Prostate gland (tissue), 2 donors: ENCODE results near the gene RPS6KC1. TPM values are rescaled to one million over a fixed set of nuclear protein-coding genes. Genes with fewer than 3 reads are reported as not detected.

Experiments
- DNase-seq: peaks from one replicate; pipeline ENCODE4 v3.0.0-alpha.2; 2019; ENCODE audit warnings: low spot score
- H3K27ac ChIP-seq, 2 donors: fragments of 200-600 bp; sonication (generic); 2 replicates each; pipeline ENCODE4 v1.5.1; 2017 to 2019
- H3K27me3 ChIP-seq: fragments of 200-600 bp; sonication (generic); replicated peaks from 2 replicates; pipeline ENCODE4 v1.5.1; 2019; ENCODE audit not compliant: insufficient read depth
- H3K36me3 ChIP-seq, 2 donors: fragments of 200-600 bp; sonication (generic); 1 replicate in 1 of 2; 2 replicates in 1 of 2; pipeline versions ENCODE4 v1.5.1 to v1.8.1; 2017 to 2019
- H3K4me1 ChIP-seq: fragments of 200-600 bp; sonication (generic); replicated peaks from 2 replicates; pipeline ENCODE4 v1.5.1; 2019
- H3K4me3 ChIP-seq, 2 donors: fragments of 200-600 bp; sonication (generic); 2 replicates each; pipeline ENCODE4 v1.5.1; 2017 to 2019
- H3K9me3 ChIP-seq: fragments of 200-600 bp; sonication (generic); 2 replicates; pipeline ENCODE4 v1.5.1; 2017
- CTCF ChIP-seq, 4 experiments: fragments of 200-600 bp in 2 of 4; fragments of 450-650 bp in 2 of 4; sonication (generic) in 2 of 4; IDR thresholded peaks; 1 replicate in 3 of 4; 2 replicates in 1 of 4; pipeline ENCODE4 v1.5.1; 2016 to 2019; ENCODE audit warnings: antibody characterized with exemption in 4 of 4, mild to moderate bottlenecking in 2 of 4, moderate library complexity in 2 of 4
- POLR2A ChIP-seq: fragments of 450-650 bp; IDR thresholded peaks from one replicate; pipeline ENCODE4 v1.6.1; 2016; ENCODE audit warnings: antibody characterized with exemption, mild to moderate bottlenecking
- POLR2AphosphoS5 ChIP-seq: sonication (generic); formaldehyde crosslinking; IDR thresholded peaks from one replicate; pipeline ENCODE4 v1.6.1; 2017; ENCODE audit warnings: antibody characterized with exemption
- WGBS: methylation state at CpG from one replicate; pipeline ENCODE4 v1.1.5; 2018; 5-methylcytosine and 5-hydroxymethylcytosine counted together
- intact Hi-C: fragments of 100-400 bp; cut with DNase I; formaldehyde crosslinking; loops from one replicate; pipeline ENCODE4 v1.14.2; 2022
- total RNA-seq, 2 donors: library from RNA; depleted of rRNA; stranded (reverse); fragments of >200 nt; gene quantifications; one replicate each; pipeline ENCODE4 v1.1.0, GENCODE V29; 2016

Gene RPS6KC1
- total RNA-seq, 2 donors from 2014 or later, result 32.6 to 35.3 TPM

- Histone ChIP-seq H3K27ac (no peak overlapping the region), H3K9me3 (no peaks in the 10 kb centered on the region), H3K27me3 (no peaks in the 10 kb centered on the region), H3K36me3 (no peaks in the 10 kb centered on the region), H3K4me1 (no peaks in the 10 kb centered on the region), H3K4me3 (no peak overlapping the region)
- TF ChIP-seq CTCF (IDR thresholded peaks at IDR 0.05) (no peak), POLR2A (no peak), POLR2AphosphoS5 (no peak)
- DNase-seq, result no peak
- WGBS, result 85% methylated on average over 5 of the region's 5 CpGs
- intact Hi-C loops, result no loop called here
Measured at GRCh38 chr1:213103377-213104306, 52.6 kb downstream of the RPS6KC1 start.

- no peak for DNase-seq
- Histone ChIP-seq H3K4me3 (no peak overlapping the region), H3K27ac (no peak overlapping the region), H3K9me3 (no peaks in the 10 kb centered on the region), H3K36me3 (no peaks in the 10 kb centered on the region), H3K27me3 (no peaks in the 10 kb centered on the region), H3K4me1 (no peaks in the 10 kb centered on the region)
- intact Hi-C loops, result no loop called here
- TF ChIP-seq POLR2A (no peak), POLR2AphosphoS5 (no peak), CTCF (IDR thresholded peaks at IDR 0.05) (no peak)
- 79% methylated on average over 2 of the region's 2 CpGs for WGBS
Measured at GRCh38 chr1:213104604-213105003, 53.6 kb downstream of the RPS6KC1 start.

- no peak for TF ChIP-seq POLR2A
- TF ChIP-seq POLR2AphosphoS5, result no peak
- TF ChIP-seq CTCF (IDR thresholded peaks at IDR 0.05), result no peak
Measured at GRCh38 chr1:213106298-213106697, 55.3 kb downstream of the RPS6KC1 start.

GRCh38 chr1:213107613-213108012 is 56.6 kb downstream of the RPS6KC1 start:
- DNase-seq, result no peak
- WGBS, result 91% methylated on average over 2 of the region's 2 CpGs
- Histone ChIP-seq H3K9me3 (no peaks in the 10 kb centered on the region), H3K36me3 (no peaks in the 10 kb centered on the region), H3K4me3 (no peak overlapping the region), H3K27ac (no peak overlapping the region), H3K27me3 (no peaks in the 10 kb centered on the region), H3K4me1 (no peaks in the 10 kb centered on the region)
- intact Hi-C loops, result no loop called here
- no peak for TF ChIP-seq CTCF (IDR thresholded peaks at IDR 0.05)
- no peak for TF ChIP-seq POLR2AphosphoS5

More at GRCh38 chr1:213106298-213106697, 55.3 kb downstream of the RPS6KC1 start:
- Histone ChIP-seq H3K27me3 (no peaks in the 10 kb centered on the region), H3K4me3 (no peak overlapping the region), H3K27ac (no peak overlapping the region), H3K4me1 (no peaks in the 10 kb centered on the region), H3K36me3 (no peaks in the 10 kb centered on the region), H3K9me3 (no peaks in the 10 kb centered on the region)
- WGBS, result 89% methylated on average over 1 of the region's 1 CpG
- intact Hi-C loops, result no loop called here
- no peak for DNase-seq
